Renal cortical epithelial cell (primary cell): ENCODE data around the gene SLC37A4. TPM values are rescaled to one million over a fixed set of nuclear protein-coding genes. Genes with fewer than 3 reads are reported as not detected.
A peak's percentile ranks its signal among the peaks of the same experiment; 100 is the strongest.
"Not testable (repeated sequence)": the region's sequence is repeated elsewhere in the genome, so short reads cannot be mapped to it uniquely, and the experiment has no call there.

ENCODE experiments used
- DNase-seq: peaks from one replicate; pipeline ENCODE4 v3.0.0-alpha.2; 2011; ENCODE audit warnings: low read depth
- total RNA-seq: library from RNA; depleted of rRNA; stranded (reverse); fragments of >200 nt; gene quantifications from 2 replicates; pipeline ENCODE4 v1.2.3, GENCODE V29; 2014

Gene SLC37A4
- total RNA-seq, 1 donor from 2014 or later: 32.6 TPM

DNA sequence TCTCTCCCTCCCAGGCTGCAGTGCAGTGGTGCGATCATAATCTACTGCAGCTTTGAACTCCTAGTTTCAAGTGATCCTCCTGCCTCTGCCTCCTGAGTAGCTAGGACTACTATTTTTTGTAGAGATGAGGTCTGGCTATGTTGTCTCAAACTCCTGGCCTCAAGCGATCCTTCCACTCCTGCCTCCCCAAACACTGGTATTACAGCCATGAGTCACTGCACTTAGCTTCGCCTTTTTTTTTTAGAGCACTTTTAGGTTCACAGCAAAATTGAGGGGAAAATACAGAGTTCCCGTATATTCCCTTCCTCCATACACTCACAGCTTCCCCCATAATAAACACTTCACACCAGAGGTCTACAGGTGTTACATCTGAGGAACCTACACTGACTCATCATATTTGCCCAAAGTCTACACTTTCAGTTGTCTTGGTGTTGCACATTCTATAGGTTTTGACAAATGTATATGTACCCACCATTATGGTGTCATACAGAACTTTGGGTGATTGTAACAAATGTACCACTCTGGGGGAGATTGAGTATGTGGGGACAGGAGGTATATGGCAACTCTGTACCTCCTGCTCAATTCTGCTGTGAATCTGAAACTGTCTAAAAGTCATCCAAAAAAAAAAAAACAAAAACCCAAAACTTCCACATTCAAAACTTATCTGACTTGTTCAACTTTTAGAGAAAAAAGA is 11.3 kb upstream of the SLC37A4 start:
- DNase-seq: no peak

DNA sequence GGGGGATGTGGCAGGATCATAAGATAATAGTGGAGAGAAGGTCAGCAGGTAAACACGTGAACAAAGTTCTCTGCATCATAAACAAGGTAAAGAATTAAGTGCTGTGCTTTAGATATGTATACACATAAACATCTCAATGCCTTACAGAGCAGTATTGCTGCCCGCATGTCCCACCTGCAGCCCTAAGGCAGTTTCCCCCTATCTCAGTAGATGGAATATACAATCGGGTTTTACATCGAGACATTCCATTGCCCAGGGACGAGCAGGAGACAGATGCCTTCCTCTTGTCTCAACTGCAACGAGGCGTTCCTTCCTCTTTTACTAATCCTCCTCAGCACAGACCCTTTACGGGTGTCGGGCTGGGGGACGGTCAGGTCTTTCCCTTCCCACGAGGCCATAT is 8.8 kb upstream of the SLC37A4 start:
- not testable (repeated sequence) for DNase-seq

DNA sequence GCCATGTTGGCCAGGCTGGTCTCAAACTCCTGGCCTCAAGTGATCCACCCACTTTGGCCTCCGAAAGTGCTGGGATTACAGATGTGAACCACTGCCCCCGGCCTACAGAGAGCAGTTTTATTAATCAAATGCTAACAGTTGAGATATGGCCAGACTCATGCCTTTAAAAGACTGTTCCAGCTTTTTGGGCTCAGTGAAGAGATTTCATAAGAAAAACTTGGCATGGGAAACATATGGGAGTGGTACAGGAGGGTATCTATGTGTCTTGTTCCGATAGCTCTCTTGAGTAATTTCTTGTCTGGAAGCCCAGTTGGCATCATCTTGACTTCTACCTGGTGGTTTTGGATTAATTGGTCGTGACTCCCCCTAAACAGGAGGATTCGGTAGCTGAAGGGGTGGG is 8.2 kb upstream of the SLC37A4 start:
- no peak for DNase-seq

DNA sequence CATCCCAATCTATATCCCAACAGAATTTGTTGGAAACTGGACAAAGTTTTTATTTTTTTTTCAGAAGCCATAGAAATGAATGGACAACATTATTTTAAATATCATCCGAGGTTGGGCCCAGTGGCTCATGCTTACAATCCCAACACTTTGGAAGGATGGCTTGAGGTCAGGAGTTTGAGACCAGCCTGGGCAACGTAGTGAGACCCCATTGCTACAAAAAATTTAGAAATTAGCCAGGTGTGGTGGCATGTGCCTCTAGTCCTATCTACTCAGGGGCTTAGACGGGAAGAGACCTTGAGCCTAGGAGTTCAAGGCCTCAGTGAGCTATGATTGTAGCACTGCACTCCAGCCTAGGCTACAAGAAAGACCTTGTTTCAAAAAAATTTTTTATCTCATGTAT is 4.1 kb upstream of the SLC37A4 start:
- no peak for DNase-seq

DNA sequence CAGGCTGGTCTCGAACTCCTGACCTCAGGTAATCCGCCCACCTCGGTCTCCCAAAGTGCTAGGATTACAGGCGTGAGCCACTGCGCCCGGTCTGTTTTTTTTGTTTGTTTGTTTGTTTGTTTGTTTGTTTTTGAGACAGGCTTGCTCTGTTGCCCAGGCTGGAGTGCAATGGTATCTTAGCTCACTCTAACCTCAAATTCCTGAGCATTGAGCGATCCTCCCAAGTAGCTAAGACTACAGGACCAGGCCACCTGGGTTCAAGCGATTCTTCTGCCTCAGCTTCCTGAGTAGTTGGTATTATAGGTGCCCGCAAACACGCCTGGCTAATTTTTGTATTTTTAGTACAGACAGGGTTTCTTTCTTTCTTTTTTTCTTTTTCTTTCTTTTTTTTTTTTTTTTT is 2.7 kb upstream of the SLC37A4 start:
- DNase-seq: not testable (repeated sequence)

DNA sequence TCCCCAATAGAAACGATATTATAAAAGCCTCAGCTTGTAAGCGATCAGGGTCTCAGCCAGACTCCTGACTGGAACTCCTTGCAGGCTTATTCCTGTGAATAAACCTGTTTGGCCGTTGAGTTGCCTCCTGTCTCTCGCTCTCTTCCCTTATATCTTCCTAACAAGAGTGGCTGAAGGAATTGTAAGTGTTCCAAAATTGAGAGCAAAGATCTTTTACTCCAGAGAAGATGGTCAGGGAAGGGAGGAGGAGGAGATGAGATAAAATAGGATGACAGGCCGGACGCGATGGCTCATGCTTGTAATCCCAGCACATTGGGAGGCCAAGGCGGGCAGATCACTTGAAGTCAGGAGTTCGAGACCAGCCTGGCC is 1.2 kb upstream of the SLC37A4 start:
- no peak for DNase-seq

DNA sequence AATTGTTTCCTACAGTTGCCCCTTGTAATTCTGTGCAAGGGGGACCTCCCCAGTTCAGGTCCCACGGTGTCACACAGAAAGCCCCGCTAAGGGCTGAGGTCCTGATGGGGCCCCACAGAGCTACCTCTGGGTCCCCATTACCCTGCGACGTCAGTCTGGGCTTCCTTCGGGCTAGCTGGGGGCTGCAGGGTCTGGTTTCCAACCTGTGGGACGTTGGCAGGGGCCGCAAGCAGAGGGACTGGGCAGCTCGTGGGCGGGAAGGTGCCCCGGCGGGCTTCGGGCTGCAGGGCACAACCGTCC is 698 bp downstream of the SLC37A4 start:
- DNase-seq: no peak

DNA sequence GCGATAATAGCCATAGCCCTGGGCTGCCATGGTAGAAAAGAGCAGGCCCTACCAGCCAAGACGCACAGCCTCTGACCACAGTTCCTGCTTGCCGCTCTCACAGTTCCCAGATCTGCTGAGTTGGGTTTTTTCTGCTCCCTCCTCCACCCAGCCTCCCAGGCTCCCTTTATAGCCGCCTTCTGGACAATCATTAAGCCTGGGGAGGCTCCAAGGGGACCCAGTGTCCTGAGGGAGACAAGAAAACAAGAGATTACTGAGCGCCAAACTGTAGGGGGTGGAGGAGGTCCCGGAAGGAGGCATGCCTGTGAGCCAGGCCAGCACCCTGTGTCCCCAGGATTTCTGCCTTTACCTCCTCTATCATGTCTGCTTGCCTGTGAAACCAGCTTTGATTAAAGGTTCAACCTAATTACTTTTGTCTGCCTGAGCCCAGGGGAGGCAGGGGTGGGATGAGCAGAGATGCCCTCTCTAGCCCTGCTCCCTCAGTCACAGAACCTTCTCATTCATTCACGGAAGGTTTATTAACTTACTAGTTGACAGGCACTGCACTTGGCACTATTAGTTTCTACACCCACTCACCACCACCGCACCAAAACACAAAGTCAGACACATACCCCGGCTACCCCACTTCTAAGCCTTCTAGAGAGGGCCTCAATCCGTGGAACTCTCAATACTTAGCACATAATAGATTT is 1.2 kb downstream of the SLC37A4 start:
- DNase-seq: peak; percentile 92

DNA sequence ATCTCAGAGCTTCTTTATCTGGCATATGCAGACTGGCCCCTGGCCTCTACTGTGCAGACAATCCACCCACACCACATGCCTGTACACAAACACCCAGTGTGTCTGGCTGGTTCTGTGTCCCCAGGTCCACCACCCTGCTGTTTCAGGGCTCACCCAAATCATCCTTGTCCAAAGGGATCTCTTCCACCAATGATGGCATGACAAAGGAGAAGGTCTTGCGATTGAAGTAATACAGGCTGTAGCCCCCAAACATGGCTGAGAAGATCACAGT is 1.7 kb downstream of the SLC37A4 start:
- DNase-seq: no peak

DNA sequence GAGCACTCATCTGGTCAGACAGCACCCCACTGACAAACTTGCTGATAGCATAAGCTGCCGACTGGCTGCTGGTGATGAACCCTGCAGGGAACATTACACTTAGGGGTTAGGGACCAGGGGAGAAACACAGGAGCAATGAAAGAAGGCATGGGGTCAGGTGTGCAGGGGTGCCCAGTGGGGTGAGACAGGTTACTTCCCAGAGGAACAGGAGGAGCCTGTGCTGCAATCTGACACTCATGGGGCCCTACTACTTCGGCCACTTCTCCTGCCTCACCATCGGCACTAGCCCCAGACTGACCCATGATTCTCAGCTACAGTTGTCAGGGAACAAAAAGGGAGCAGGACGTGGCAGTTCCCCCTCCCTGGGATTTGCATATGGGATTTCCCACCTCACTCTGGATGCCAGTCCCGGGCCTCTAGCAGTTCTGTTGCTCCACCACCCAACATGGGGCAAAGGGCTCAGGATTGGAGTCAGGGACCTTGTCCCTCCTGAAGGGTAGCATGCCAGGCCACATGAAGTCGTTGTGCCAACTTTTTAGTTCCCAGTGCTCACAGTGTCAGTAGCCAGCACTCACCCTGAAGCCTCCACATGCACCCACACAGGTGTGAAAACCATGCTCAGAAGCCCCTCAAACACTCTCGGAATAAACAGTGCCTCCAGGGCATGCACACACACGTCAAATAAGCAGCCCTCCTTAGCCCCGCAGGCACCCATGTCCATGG is 2.2 kb downstream of the SLC37A4 start:
- DNase-seq: no peak

DNA sequence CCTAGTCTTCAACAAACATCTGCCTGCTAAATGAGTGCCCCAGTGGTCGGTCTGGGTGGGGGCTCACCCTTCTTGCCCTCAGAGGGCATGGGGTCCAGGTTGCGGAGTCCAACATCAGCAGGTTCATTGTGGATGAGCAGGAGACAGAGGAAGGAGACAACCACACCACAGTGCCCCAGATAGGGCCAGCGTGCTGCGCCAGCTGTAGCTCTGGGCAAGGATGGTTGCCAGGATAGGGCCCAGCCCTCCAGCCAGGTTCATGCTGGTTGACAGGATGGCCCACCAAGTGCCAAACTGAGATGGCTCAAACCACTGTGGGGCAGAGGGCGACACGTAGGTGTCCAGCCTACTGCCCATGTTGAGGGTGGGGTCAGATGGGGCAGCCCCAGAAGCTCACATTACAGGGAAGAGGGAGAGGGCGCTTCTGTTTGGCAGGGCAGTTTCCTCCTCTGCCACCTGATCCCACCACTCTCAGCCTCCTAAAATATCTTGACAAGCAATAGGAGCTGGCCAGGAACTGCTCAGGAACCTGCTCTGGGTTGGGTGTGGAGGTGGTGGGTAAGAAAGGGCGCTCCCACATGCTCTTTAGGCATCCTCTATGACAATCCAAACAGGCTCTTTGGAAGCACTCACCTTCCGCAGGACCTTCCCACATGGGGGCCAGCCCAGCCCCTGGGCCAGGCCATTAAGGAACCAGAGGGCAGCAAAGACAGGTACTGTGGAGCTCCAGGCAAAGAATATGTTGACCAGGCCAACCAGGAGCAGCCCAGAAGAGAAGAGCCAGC is 2.9 kb downstream of the SLC37A4 start:
- DNase-seq: no peak

DNA sequence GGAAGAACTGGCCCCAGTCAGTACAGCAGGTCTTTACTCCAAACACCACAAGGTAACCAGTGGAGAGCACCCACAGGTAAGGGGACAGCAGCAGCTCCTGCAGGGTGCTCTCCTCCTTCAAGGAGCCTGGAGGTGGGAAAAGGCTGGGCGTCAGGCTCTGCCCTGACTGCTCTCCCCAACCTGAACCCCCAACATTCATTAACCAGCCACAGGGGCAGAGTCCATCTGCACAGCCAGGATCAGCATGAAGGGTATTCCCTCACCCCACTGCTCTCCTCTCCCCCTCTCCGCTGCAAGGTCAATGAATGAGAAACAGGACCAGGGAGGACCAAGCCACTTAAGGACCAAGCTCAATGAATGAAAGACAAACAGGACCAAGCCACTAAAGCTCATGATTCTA is 3.7 kb downstream of the SLC37A4 start:
- no peak for DNase-seq

DNA sequence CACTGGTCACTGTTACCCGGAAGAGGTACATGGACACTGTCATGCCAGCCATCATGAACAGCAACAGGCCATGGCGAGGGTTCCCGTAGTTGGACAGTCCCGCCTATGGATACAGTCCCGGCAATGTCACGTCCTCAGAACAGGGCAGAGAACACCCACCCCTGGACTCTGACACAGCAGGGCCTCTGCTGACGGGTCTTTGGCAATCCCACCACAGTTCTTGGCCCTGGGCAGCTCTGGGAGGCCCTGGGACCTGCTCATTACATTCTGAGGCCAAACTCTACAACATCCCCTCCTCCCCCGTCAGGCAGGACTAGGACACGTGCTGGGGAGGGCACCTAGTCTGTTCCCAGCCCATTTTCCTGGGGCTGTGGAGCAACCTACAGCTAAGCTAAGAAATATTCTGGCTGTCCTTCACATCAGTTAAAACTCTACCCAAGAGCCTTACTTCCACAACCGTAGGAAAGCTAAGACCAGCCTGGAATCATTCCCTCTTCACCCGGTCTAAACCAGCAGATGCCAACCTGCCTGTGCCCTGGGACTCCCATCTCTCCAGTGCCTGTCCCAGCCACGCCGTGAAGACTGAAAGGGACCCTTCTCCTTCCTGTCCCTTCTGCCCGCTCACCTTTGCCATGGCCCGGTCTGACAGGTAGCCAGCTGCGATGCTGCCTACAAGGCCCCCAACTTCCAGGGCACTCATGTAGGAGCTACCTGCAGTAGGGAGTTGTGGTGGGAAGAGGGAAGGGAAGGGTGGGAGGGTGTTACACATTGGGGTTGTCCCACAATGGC is 4.5 kb downstream of the SLC37A4 start:
- no peak for DNase-seq

DNA sequence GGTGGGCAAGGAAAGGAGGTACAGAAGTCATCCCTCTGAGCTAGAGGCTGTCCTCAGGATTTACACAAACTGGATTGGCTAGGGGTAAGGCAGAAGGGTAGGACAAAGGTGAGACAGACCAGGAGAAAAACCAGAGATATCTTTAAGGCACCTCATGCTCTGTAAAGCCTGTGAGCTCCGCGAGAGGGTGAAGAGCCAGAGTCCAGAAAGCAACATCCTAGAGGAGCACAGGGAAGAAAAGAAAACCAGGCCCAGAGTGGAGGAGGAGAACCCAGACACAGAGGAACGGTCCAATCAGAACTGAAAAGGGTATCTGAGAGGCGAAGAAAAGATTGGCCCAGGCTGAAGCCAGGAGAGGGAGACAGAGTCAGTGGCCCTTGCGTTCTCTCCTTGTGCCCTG is 5.1 kb downstream of the SLC37A4 start:
- DNase-seq: no peak

DNA sequence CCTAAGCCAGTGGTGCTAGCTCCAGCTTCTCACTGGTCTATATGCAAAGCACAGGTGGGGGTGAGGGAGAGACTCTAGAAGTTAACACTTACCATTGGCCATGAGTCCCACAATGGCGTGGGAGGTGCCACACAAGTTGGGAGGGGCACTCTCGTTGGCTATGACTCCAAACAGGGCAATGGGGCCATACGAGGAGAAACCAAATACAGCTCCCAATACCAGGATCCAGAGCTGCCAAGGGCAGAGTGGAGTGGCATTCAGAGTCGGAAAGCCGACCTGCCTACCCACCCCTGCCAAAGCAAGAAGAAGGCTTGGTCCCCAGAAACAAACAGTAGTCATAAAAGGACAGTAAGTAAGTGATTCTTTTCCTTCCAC is 5.6 kb downstream of the SLC37A4 start:
- DNase-seq: no peak

DNA sequence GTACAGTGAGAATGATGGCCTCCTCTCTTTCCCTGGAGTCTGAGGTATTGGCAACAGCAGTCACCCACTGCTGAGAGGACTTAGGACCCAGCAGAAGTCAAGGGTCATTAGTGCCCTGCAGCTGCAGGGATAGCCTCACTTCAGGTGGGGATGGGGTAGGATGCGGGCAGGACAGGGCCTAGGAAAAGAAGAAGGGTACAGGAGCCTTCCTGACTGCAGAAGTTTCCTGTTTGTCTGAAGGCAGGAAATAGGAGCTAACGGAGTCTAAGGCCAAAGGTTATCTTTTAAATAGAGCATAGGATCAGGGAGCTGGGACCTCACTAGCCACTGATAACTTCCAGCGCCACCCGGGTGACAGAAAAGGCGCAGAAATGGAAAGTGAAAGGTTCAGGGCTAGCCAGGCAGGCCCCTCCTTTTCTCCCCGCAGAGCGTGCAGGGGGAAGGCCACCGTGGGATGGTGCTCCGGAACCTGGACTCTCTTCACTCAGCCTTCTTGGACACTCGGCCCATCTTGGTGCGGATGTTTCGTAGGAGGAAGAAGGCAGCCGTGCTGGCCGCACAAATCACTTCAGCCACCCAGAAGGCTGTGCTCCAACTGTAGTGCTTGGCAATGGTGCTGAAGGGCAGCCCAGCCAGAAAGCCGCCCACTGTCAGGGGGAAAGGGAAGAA is 6.1 kb downstream of the SLC37A4 start:
- no peak for DNase-seq

DNA sequence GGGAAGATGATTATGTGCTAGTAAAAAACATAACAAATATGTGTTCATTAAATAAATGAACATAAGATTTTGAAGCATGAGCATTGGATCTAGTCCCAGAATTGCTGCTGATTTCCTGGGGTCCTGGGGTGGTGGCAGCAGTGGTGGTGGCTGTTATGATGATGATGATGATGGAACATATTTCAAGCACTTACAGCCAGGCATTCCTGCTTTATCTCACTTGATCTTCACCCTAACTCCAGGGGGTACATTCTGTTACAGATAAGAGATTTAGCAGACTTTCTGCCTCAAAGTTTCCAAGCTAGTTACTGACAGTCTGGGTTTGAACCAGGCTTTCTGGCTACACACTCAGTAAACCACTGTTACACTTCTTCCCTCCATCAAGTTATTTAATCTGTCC is 6.9 kb downstream of the SLC37A4 start:
- DNase-seq: no peak

DNA sequence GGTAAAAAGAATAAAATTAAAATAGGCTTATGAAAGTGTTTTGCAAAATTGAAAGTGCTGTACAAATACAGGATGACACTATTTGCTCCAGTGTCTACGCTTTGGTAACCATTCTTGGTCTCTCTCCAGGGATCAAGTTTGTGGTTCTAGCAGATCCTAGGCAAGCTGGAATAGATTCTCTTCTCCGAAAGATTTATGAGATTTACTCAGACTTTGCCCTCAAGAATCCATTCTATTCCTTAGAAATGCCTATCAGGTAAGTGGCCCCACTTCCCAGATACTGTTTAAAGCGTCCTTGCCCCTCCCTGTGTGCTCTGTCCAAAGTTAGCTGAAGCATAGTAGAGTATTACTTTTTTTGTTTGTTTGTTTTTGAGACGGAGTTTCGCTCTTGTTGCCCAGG is 9.0 kb downstream of the SLC37A4 start:
- DNase-seq: no peak

DNA sequence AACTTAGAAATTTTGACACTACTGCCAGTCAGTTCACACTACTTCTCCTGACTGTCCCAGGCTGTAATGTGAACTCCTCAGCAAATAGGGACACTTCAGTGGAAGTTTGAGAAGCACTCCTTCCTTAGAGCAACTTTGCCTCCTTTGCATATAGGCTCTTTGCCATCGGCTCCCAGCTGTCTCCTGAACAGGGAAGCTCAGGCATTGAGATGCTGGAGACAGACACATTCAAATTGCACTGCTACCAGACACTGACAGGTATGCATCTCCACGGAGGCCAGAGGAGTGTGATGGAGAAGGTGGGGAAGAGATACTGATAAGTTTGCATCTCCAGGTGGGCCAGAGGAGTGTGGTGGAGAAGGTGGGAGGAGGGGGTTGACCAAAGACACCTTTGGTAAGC is 10.7 kb downstream of the SLC37A4 start:
- no peak for DNase-seq

DNA sequence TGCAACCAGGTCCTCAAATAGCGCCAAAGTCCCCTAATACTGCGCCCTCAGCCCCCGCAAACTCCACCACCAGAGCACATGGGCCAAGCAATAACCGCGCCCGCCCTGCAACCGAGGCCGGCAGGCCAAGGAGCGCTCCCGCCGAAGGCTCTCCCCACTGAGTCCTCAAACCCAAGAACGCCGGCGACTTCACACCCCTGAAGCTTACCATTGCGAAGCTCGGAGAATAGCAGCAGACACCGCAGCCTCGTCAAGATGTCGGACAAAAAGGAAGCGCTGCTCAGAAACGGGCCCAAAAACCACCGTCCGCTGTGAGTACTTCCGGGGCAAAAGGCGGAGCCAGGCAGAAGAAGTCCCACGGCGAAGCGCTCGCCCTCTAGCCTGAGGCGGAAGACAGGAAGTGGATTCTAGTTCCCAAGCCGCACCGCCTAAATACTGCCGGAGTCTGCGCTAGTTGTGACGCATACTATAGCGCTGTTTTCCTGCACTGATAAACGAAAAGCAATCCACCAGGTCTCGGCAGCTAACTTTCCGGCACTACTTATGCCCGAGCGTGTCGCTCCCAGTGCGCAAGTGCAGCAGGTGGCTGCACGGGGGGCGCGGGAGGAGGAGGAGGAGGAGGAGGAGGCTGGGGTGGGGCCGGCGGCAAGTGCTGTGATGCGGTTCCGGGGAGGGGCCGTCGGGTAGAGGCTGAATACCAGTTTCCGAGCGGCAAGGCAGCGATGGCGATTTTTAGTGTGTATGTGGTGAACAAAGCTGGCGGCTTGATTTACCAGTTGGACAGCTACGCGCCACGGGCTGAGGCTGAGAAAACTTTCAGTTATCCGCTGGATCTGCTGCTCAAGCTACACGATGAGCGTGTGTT is 12.4 kb downstream of the SLC37A4 start, which contains the start of the genes RPS25 and TRAPPC4:
Gene RPS25 (minus strand): TSS at position 270 of the 865 bp plus-strand sequence. CDS start 59 bp downstream, at position 211.
Gene TRAPPC4 (plus strand): TSS at position 693 of the 865 bp plus-strand sequence. CDS start 30 bp downstream, at position 723.
- peak; percentile 92 for DNase-seq
